H1 (cell line): ENCODE measurements around the gene KLK8. TPM values are rescaled to one million over a fixed set of nuclear protein-coding genes. Genes with fewer than 3 reads are reported as not detected.

Source experiments
- CTCF ChIA-PET: fragments of 300-600 bp; sonication (Branson Sonifier 250); formaldehyde crosslinking; loops from one replicate; lab custom pipeline; 2021; ENCODE audit not compliant: partially characterized antibody; lab: Charles Lee
- POLR2A ChIA-PET: fragments of 300-600 bp; sonication (Branson Sonifier 250); formaldehyde crosslinking; loops from one replicate; lab custom pipeline; 2021; ENCODE audit warnings: inconsistent platforms; ENCODE audit not compliant: partially characterized antibody; lab: Charles Lee
- DNase-seq, 2 experiments: peaks; one replicate each; pipeline versions ENCODE4 v3.0.0 to v3.0.0-alpha.2; 2010 to 2022; ENCODE audit warnings: low spot score in 2 of 2, low read depth in 1 of 2, mixed read lengths in 1 of 2
- FAIRE-seq: peaks from 2 replicates; lab custom pipeline; 2011; peaks lifted over from hg19 to GRCh38; lab: Jason Lieb, UNC
- H2AFZ ChIP-seq: 2 replicates; pipeline ENCODE4 v1.8.1; 2012; ENCODE audit warnings: low read length, inconsistent platforms
- H2AK5ac ChIP-seq: 2 replicates; pipeline ENCODE4 v1.6.1; 2013; ENCODE audit warnings: low read depth, low read length
- H2BK120ac ChIP-seq: replicated peaks from 2 replicates; pipeline ENCODE3; 2013; ENCODE audit warnings: low read depth, low read length, inconsistent platforms
- H2BK12ac ChIP-seq: 2 replicates; pipeline ENCODE4 v1.6.1; 2013; ENCODE audit warnings: low read depth, low read length
- H2BK15ac ChIP-seq: 2 replicates; pipeline ENCODE4 v1.6.1; 2013; ENCODE audit warnings: low read length
- H2BK20ac ChIP-seq: 2 replicates; pipeline ENCODE4 v1.6.1; 2013; ENCODE audit warnings: low read length
- H2BK5ac ChIP-seq: 2 replicates; pipeline ENCODE4 v1.6.1; 2013; ENCODE audit warnings: low read depth, low read length
- H3K14ac ChIP-seq: 2 replicates; pipeline ENCODE4 v1.6.1; 2013; ENCODE audit warnings: inconsistent platforms; ENCODE audit not compliant: insufficient read length
- H3K18ac ChIP-seq: 2 replicates; pipeline ENCODE4 v1.6.1; 2013; ENCODE audit warnings: low read length; ENCODE audit errors: extremely low read depth
- H3K23ac ChIP-seq: 2 replicates; pipeline ENCODE4 v1.6.1; 2013; ENCODE audit warnings: inconsistent platforms; ENCODE audit not compliant: insufficient read length
- H3K23me2 ChIP-seq: 2 replicates; pipeline ENCODE4 v1.6.1; 2013; ENCODE audit warnings: low read depth, low read length
- H3K27ac ChIP-seq: 2 replicates; pipeline ENCODE4 v1.6.1; 2011; ENCODE audit warnings: low read depth, low read length, inconsistent platforms
- H3K27me3 ChIP-seq, 4 experiments: replicated peaks in 1 of 4; 1 replicate in 1 of 4; 2 replicates in 3 of 4; pipeline versions ENCODE4 v1.6.1 to v1.8.1; 2011 to 2013; ENCODE audit warnings: low read length in 3 of 4, mild to moderate bottlenecking in 3 of 4, inconsistent platforms in 2 of 4, mixed read lengths in 2 of 4, moderate library complexity in 1 of 4; ENCODE audit not compliant: control insufficient read depth in 3 of 4, insufficient read depth in 3 of 4; ENCODE audit errors: extremely low read depth in 1 of 4
- H3K36me3 ChIP-seq, 4 experiments: 2 replicates each; pipeline versions ENCODE4 v1.6.1 to v1.8.1; 2011 to 2013; ENCODE audit warnings: mild to moderate bottlenecking in 4 of 4, low read length in 3 of 4, moderate library complexity in 2 of 4, control low read depth in 1 of 4, inconsistent platforms in 1 of 4; ENCODE audit not compliant: insufficient read depth in 4 of 4, control insufficient read depth in 2 of 4
- H3K4ac ChIP-seq: replicated peaks from 2 replicates; pipeline ENCODE3; 2013; ENCODE audit warnings: low read length, low read depth, mixed read lengths, inconsistent platforms; ENCODE audit not compliant: insufficient read length
- H3K4me1 ChIP-seq, 4 experiments: replicated peaks in 1 of 4; 1 replicate in 1 of 4; 2 replicates in 3 of 4; pipeline versions ENCODE4 v1.6.1 to v1.8.1; 2011 to 2013; ENCODE audit warnings: low read length in 3 of 4, inconsistent platforms in 2 of 4, mixed read lengths in 1 of 4; ENCODE audit not compliant: insufficient read depth in 4 of 4, control insufficient read depth in 3 of 4
- H3K4me2 ChIP-seq, 2 experiments: 2 replicates each; pipeline versions ENCODE4 v1.6.1 to v1.8.1; 2011 to 2013; ENCODE audit warnings: low read depth in 2 of 2, low read length in 2 of 2, control low read depth in 1 of 2, inconsistent platforms in 1 of 2, mild to moderate bottlenecking in 1 of 2; ENCODE audit not compliant: insufficient read depth in 1 of 2
- H3K4me3 ChIP-seq, 4 experiments: fragments of 200-600, 300-600 bp in 1 of 4; sonication (generic), shearing (Covaris generic), sonication (Bioruptor Twin) in 1 of 4; 2 replicates each; pipeline versions ENCODE4 v1.5.1 to v1.8.1; 2011 to 2016; ENCODE audit warnings: low read length in 4 of 4, low read depth in 3 of 4, control low read depth in 2 of 4, inconsistent platforms in 2 of 4, mild to moderate bottlenecking in 2 of 4, mixed read lengths in 1 of 4, moderate library complexity in 1 of 4; ENCODE audit not compliant: insufficient read depth in 2 of 4; ENCODE audit errors: extremely low read depth in 1 of 4
- H3K56ac ChIP-seq: replicated peaks from 2 replicates; pipeline ENCODE3; 2013; ENCODE audit warnings: low read depth, mild to moderate bottlenecking, mixed read lengths, low read length, inconsistent platforms; ENCODE audit not compliant: insufficient read length
- H3K79me1 ChIP-seq: 2 replicates; pipeline ENCODE4 v1.6.1; 2013; ENCODE audit warnings: low read depth, low read length, control low read depth
- H3K79me2 ChIP-seq, 2 experiments: 2 replicates each; pipeline versions ENCODE4 v1.6.1 to v1.8.1; 2012 to 2013; ENCODE audit warnings: low read length in 2 of 2, mild to moderate bottlenecking in 2 of 2, inconsistent platforms in 1 of 2; ENCODE audit not compliant: insufficient read depth in 2 of 2, control insufficient read depth in 1 of 2
- H3K9ac ChIP-seq, 4 experiments: replicated peaks in 1 of 4; 1 replicate in 1 of 4; 2 replicates in 3 of 4; pipeline versions ENCODE4 v1.6.1 to v1.8.1; 2011 to 2013; ENCODE audit warnings: low read depth in 3 of 4, low read length in 3 of 4, control low read depth in 2 of 4, mild to moderate bottlenecking in 2 of 4, moderate library complexity in 2 of 4, inconsistent platforms in 1 of 4; ENCODE audit errors: extremely low read depth in 1 of 4
- H3K9me3 ChIP-seq, 2 experiments: 2 replicates each; pipeline versions ENCODE4 v1.6.1 to v1.8.1; 2012 to 2013; ENCODE audit warnings: mild to moderate bottlenecking in 2 of 2, moderate library complexity in 2 of 2, control low read depth in 1 of 2, inconsistent platforms in 1 of 2, low read depth in 1 of 2, low read length in 1 of 2, mixed read lengths in 1 of 2; ENCODE audit not compliant: insufficient read depth in 2 of 2
- H4K20me1 ChIP-seq, 2 experiments: replicated peaks in 1 of 2; 2 replicates each; pipeline versions ENCODE3 to v1.8.1; 2011 to 2013; ENCODE audit warnings: inconsistent platforms in 2 of 2, low read length in 2 of 2, mild to moderate bottlenecking in 1 of 2; ENCODE audit not compliant: insufficient read depth in 2 of 2, control insufficient read depth in 1 of 2
- H4K5ac ChIP-seq: 2 replicates; pipeline ENCODE4 v1.6.1; 2013; ENCODE audit warnings: low read length, low read depth, mixed read lengths, inconsistent platforms; ENCODE audit not compliant: insufficient read length
- H4K8ac ChIP-seq: 2 replicates; pipeline ENCODE4 v1.8.0; 2013; ENCODE audit warnings: mild to moderate bottlenecking, moderate library complexity, low read length, inconsistent platforms; ENCODE audit not compliant: insufficient read depth; ENCODE audit errors: extremely low read depth
- H4K91ac ChIP-seq: replicated peaks from 2 replicates; pipeline ENCODE3; 2013; ENCODE audit warnings: low read length, mixed read lengths, inconsistent platforms; ENCODE audit not compliant: insufficient read length
- BRCA1 ChIP-seq: IDR thresholded peaks from 2 replicates; pipeline ENCODE4 v1.6.1; 2012; ENCODE audit warnings: low read depth, low read length, improper control_type of control experiment
- CHD2 ChIP-seq: IDR thresholded peaks from 2 replicates; pipeline ENCODE4 v1.6.1; 2012; ENCODE audit warnings: low read length, improper control_type of control experiment
- MAFK ChIP-seq: IDR thresholded peaks from 2 replicates; pipeline ENCODE4 v1.6.1; 2012; ENCODE audit warnings: low read depth, mild to moderate bottlenecking, improper control_type of control experiment, low read length
- POLR2AphosphoS5 ChIP-seq: IDR thresholded peaks from 2 replicates; pipeline ENCODE4 v1.6.1; 2011; ENCODE audit warnings: low read depth, low read length
- RBBP5 ChIP-seq: IDR thresholded peaks from 2 replicates; pipeline ENCODE4 v1.7.1; 2012; ENCODE audit warnings: low read depth, mild to moderate bottlenecking, inconsistent platforms, low read length, moderate library complexity, borderline replicate concordance
- YY1 ChIP-seq: IDR thresholded peaks from 2 replicates; pipeline ENCODE4 v1.6.1; 2011; ENCODE audit warnings: low read depth, mild to moderate bottlenecking, low read length
- WGBS, 2 experiments: shearing (Covaris generic) in 1 of 2; methylation state at CpG; one replicate each; pipeline versions ENCODE4 v1.1.6 to v1.1.7; 2013 to 2015; ENCODE audit warnings: low lambda C conversion rate in 2 of 2, mixed read lengths in 2 of 2, inconsistent platforms in 1 of 2, low coverage in 1 of 2, missing lambda C conversion rate in 1 of 2; ENCODE audit not compliant: insufficient replicate concordance in 2 of 2, insufficient coverage in 1 of 2, insufficient read length in 1 of 2; ENCODE audit errors: extremely low coverage in 1 of 2, missing lambda C conversion rate in 1 of 2; 5-methylcytosine and 5-hydroxymethylcytosine counted together
- polyA plus RNA-seq, 7 experiments: library from polyadenylated mRNA; depleted of rRNA in 3 of 7; stranded (reverse) in 5 of 7; unstranded in 2 of 7; fragments of >200 nt in 5 of 7; fragments of 200-250 nt in 2 of 7; gene quantifications; 1 replicate in 5 of 7; 2 replicates in 1 of 7; 4 replicates in 1 of 7; pipeline versions ENCODE4 v1.2.1 to v1.2.3, GENCODE V29; 2011 to 2013; ENCODE audit warnings: missing spikeins in 2 of 7, mixed read lengths in 2 of 7
- total RNA-seq: library from RNA; stranded (reverse); fragmentation: NEBNext Ultra II Directional; extraction: Animal tissue kit (Norgen Biotek cat#: 25700); gene quantifications from 2 replicates; pipeline ENCODE4 v1.2.1, GENCODE V29; 2021

The KLK8 gene
- total and polyA plus RNA-seq, 2 of the 8 experiments (the other 6 are each of a cell fraction or from before 2014, with no cell fraction given) = 2.9 to 3.6 TPM

GRCh38 chr19:50998686-50999085 is 2.7 kb downstream of the KLK8 start:
- Histone ChIP-seq H3K14ac (no peak overlapping the region), H3K56ac (no peak overlapping the region), H4K91ac (no peak overlapping the region), H3K36me3 (no peaks in the 10 kb centered on the region), H3K18ac (no peak overlapping the region), H2AFZ (no peak overlapping the region), H3K4me3 (no peak overlapping the region), H3K27ac (no peak overlapping the region), H3K9me3 (no peaks in the 10 kb centered on the region), H3K9ac (no peak overlapping the region), H3K27me3 (no peaks in the 10 kb centered on the region; a peak in 1 of 7 replicates), H4K8ac (no peak overlapping the region), H2BK15ac (no peak overlapping the region), H3K23me2 (no peaks in the 10 kb centered on the region), H2BK12ac (no peak overlapping the region; the same call in 1 of the 2 replicates), H3K79me1 (no peaks in the 10 kb centered on the region), H4K5ac (no peak overlapping the region), H2AK5ac (no peak overlapping the region), H3K4ac (no peak overlapping the region), H3K23ac (no peak overlapping the region)
- ChIA-PET POLR2A (no interaction called here), CTCF (interaction anchor here (0.7 to 3.6 kb wide), 3 partner anchors 15 to 98 kb away, joined by 3 to 19 read pairs (median 3); no protein-coding TSS in a partner anchor)
- DNase-seq = no peak
- TF ChIP-seq BRCA1 (no peak), MAFK (no peak), POLR2AphosphoS5 (no peak), RBBP5 (no peak), CHD2 (no peak), YY1 (no peak)
- TF ChIP-seq, all 59 proteins: peak for 0
- WGBS, 2 experiments = 89% methylated on average over 4 of the region's 4 CpGs; no CpG with 5 or more reads in 1 of the 2 experiments
- Histone ChIP-seq H2BK120ac (no peak overlapping the region), H2BK20ac (no peak overlapping the region), H3K4me1 (peaks cover 0 to 20% (median 6%) of the 10 kb centered on the region in 4 experiments; a peak in 6 of 7 replicates), H2BK5ac (no peak overlapping the region), H3K4me2 (no peak overlapping the region), H3K79me2 (no peaks in the 10 kb centered on the region), H4K20me1 (no peaks in the 10 kb centered on the region)
- no peak for FAIRE-seq
